Vagina (tissue), 2 donors: Measurements from ENCODE around the gene OR10H5. TPM values are rescaled to one million over a fixed set of nuclear protein-coding genes. Genes with fewer than 3 reads are reported as not detected.
"Not testable (repeated sequence)": the region's sequence is repeated elsewhere in the genome, so short reads cannot be mapped to it uniquely, and the experiment has no call there.

Experiments used
- DNase-seq, 2 donors: peaks; one replicate each; pipeline ENCODE4 v3.0.0-alpha.2; 2017; ENCODE audit errors: extremely low spot score in 2 of 2
- H3K27ac ChIP-seq: fragments of 200-600 bp; sonication (generic); one replicate; pipeline ENCODE4 v1.5.1; 2019
- H3K27me3 ChIP-seq: fragments of 200-600 bp; sonication (generic); one replicate; pipeline ENCODE4 v1.5.1; 2019
- H3K36me3 ChIP-seq, 2 donors: fragments of 200-600 bp; sonication (generic); one replicate each; pipeline ENCODE4 v1.5.1; 2017 to 2019
- H3K4me1 ChIP-seq: fragments of 200-600 bp; sonication (generic); one replicate; pipeline ENCODE4 v1.5.1; 2019
- H3K4me3 ChIP-seq, 2 donors: fragments of 200-600 bp; sonication (generic); 1 replicate in 1 of 2; 2 replicates in 1 of 2; pipeline ENCODE4 v1.5.1; 2016 to 2019
- H3K9me3 ChIP-seq: fragments of 200-600 bp; sonication (generic); one replicate; pipeline ENCODE4 v1.5.1; 2019
- CTCF ChIP-seq, 3 experiments: fragments of 450-650 bp in 2 of 3; fragments of 200-600 bp in 1 of 3; sonication (generic) in 1 of 3; IDR thresholded peaks; one replicate each; pipeline ENCODE4 v1.5.1; 2017 to 2019; ENCODE audit warnings: antibody characterized with exemption in 3 of 3, mild to moderate bottlenecking in 2 of 3, moderate library complexity in 2 of 3
- POLR2A ChIP-seq, 2 donors: fragments of 450-650 bp; IDR thresholded peaks; one replicate each; pipeline ENCODE4 v1.6.1; 2017; ENCODE audit warnings: antibody characterized with exemption in 2 of 2, mild to moderate bottlenecking in 2 of 2, moderate library complexity in 2 of 2
- POLR2AphosphoS5 ChIP-seq, 2 donors: sonication (generic); formaldehyde crosslinking; IDR thresholded peaks; one replicate each; pipeline ENCODE4 v1.9.0; 2017; ENCODE audit warnings: antibody characterized with exemption in 2 of 2, mild to moderate bottlenecking in 2 of 2, low read depth in 1 of 2; ENCODE audit not compliant: insufficient read depth in 1 of 2
- intact Hi-C: fragments of 100-400 bp; cut with DNase I; formaldehyde crosslinking; loops from one replicate; pipeline ENCODE4 v1.15.1; 2023
- total RNA-seq: library from RNA; depleted of rRNA; stranded (reverse); fragments of >200 nt; gene quantifications from one replicate; pipeline ENCODE4 v1.2.3, GENCODE V29; 2016

The OR10H5 gene
- total RNA-seq, 1 donor from 2014 or later = not detected

- H3K27me3 ChIP-seq = no peaks in the 10 kb centered on the region
- H3K4me3 ChIP-seq = no peak overlapping the region
- no peaks in the 10 kb centered on the region for H3K4me1 ChIP-seq
- no peaks in the 10 kb centered on the region for H3K9me3 ChIP-seq
- DNase-seq = no peak
- intact Hi-C loops = no loop called here
- no peak overlapping the region for H3K27ac ChIP-seq
- H3K36me3 ChIP-seq = no peaks in the 10 kb centered on the region
- TF ChIP-seq POLR2AphosphoS5 (IDR thresholded peaks at IDR 0.05; ENCODE audit: insufficient read depth in 1 of 2, low read depth in 1 of 2) (no peak), CTCF (IDR thresholded peaks at IDR 0.05) (no peak), POLR2A (IDR thresholded peaks at IDR 0.05) (no peak)
These were observed 1.3 kb downstream of the OR10H5 start for GRCh38 chr19:15788594-15789270.

GRCh38 chr19:15790096-15790495 is 2.6 kb downstream of the OR10H5 start:
- no peak overlapping the region for H3K4me3 ChIP-seq
- no peak for DNase-seq
- intact Hi-C loops = no loop called here
- H3K36me3 ChIP-seq = no peaks in the 10 kb centered on the region
- H3K4me1 ChIP-seq = no peaks in the 10 kb centered on the region
- H3K9me3 ChIP-seq = no peaks in the 10 kb centered on the region
- H3K27ac ChIP-seq = no peak overlapping the region
- no peak for TF ChIP-seq POLR2A (IDR thresholded peaks at IDR 0.05)
- no peaks in the 10 kb centered on the region for H3K27me3 ChIP-seq

- H3K4me1 ChIP-seq, DNase-seq, H3K9me3 ChIP-seq, H3K36me3 ChIP-seq, H3K27ac ChIP-seq, intact Hi-C loops, H3K27me3 ChIP-seq, H3K4me3 ChIP-seq: not testable (repeated sequence)
These were observed 6.8 kb downstream of the OR10H5 start for GRCh38 chr19:15794279-15794678.

- Histone ChIP-seq H3K27ac (no peak overlapping the region), H3K4me1 (no peaks in the 10 kb centered on the region), H3K36me3 (no peaks in the 10 kb centered on the region), H3K4me3 (no peak overlapping the region), H3K27me3 (no peaks in the 10 kb centered on the region), H3K9me3 (no peaks in the 10 kb centered on the region)
- TF ChIP-seq POLR2A (IDR thresholded peaks at IDR 0.05) (no peak), POLR2AphosphoS5 (IDR thresholded peaks at IDR 0.05; ENCODE audit: insufficient read depth in 1 of 2, low read depth in 1 of 2) (no peak), CTCF (IDR thresholded peaks at IDR 0.05) (peak in 2 of 3 experiments; percentile 11 to 38)
- intact Hi-C loops = no loop called here
- DNase-seq = no peak
These were observed 22.9 kb downstream of the OR10H5 start for GRCh38 chr19:15810335-15810734.

- Histone ChIP-seq H3K4me3 (no peak overlapping the region), H3K27me3 (no peaks in the 10 kb centered on the region), H3K36me3 (no peaks in the 10 kb centered on the region), H3K27ac (no peak overlapping the region), H3K9me3 (no peaks in the 10 kb centered on the region), H3K4me1 (no peaks in the 10 kb centered on the region)
- DNase-seq = no peak
- TF ChIP-seq POLR2AphosphoS5 (IDR thresholded peaks at IDR 0.05; ENCODE audit: insufficient read depth in 1 of 2, low read depth in 1 of 2) = no peak
- no peak for TF ChIP-seq POLR2A (IDR thresholded peaks at IDR 0.05)
- no peak for TF ChIP-seq CTCF (IDR thresholded peaks at IDR 0.05)
- intact Hi-C loops = no loop called here
These were observed 24.0 kb downstream of the OR10H5 start for GRCh38 chr19:15811476-15811875.

- Histone ChIP-seq H3K36me3 (no peaks in the 10 kb centered on the region), H3K27ac (no peak overlapping the region), H3K27me3 (no peaks in the 10 kb centered on the region), H3K4me1 (no peaks in the 10 kb centered on the region), H3K9me3 (no peaks in the 10 kb centered on the region), H3K4me3 (no peak overlapping the region)
- intact Hi-C loops = no loop called here
- DNase-seq = no peak
- TF ChIP-seq POLR2AphosphoS5 (IDR thresholded peaks at IDR 0.05; ENCODE audit: insufficient read depth in 1 of 2, low read depth in 1 of 2) = no peak
- TF ChIP-seq CTCF (IDR thresholded peaks at IDR 0.05) = peak in 1 of 3 experiments; percentile 21
These were observed 24.7 kb downstream of the OR10H5 start for GRCh38 chr19:15812060-15812722.
